DMS153 treated with DMSO at 0.1 percent for 48 hours (cell line): Measurements from ENCODE around the gene KANSL1L.

ENCODE experiments used
- DNase-seq: peaks from one replicate; lab custom pipeline; 2025; ENCODE audit not compliant: unreplicated experiment; lab: John Stamatoyannopoulos, UW

The KANSL1L gene

DNA sequence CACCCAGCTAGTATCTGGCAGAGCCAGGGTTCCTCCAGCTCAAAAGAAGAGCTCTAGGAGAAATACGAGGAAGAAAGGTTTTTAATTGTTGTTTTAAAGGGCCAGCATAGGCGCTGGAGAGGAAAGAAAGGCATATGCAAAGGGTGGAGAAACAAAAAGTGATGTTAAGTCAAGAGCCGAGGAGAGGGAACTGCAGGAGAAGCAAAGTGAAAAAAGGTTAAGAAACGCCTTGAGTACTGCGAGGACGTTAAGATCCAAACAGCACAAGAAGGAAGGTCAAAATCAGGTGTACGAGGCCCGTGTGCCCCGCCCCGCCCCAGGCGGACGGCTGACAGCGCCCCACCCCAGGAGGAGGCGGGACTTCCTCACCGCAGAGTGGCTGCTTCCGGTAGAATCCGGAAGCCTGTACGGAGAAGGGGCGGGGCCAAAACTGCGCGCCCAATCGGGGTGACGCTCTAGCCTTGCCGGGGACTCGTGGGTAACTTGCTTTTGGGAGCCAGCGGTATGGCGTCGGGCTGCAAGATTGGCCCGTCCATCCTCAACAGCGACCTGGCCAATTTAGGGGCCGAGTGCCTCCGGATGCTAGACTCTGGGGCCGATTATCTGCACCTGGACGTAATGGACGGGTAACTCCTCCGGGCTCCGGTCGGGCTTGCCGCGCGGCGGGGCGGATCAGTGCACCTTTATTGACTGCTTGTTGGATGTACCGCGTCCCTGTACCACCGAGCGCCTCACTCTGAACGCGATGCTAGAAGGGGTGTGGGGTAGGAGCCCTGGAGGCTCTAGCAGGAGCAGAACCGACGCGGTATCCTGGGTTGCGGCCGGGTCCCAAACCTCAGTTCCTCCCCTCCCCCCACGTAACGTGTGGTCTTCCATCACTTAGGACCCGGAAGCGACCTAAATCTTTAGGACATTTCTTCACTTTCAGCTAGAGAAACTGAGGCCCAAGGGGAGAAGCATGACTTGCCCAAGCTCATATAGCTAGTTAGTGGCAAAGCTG is 168.8 kb downstream of the KANSL1L start, which contains the start of gene RPE:
Gene RPE, plus strand, starts transcription at position 481 of the 1,000 bp plus-strand sequence. Its CDS starts 24 bp downstream, at position 505.
- peak; percentile 93 for DNase-seq

- DNase-seq, result no peak
Observed at GRCh38 chr2:210000464-210001324, 170.5 kb downstream of the KANSL1L start.

GRCh38 chr2:209998596-209998995 is 172.6 kb downstream of the KANSL1L start:
- DNase-seq, result no peak

DNA sequence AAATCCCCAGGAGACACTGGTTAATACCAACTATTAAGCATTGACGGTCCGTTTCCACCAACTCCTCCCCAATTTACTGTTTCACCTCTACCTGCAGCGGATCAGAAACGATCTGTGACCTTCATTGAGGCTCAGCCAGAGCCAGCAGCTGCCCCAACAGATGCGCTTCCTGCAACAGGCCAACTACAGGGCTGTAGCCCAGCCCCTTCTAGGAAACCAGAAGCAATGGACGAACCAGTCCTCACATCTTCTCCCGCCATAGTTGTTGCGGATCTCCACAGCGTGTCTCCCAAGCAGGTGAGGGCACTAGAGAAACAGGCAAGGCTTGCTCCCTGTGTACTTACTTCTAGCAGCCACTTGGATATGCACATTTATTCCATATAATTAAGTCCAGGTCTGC is 177.2 kb downstream of the KANSL1L start:
- DNase-seq, result no peak

GRCh38 chr2:209990838-209991237 is 180.4 kb downstream of the KANSL1L start:
- no peak for DNase-seq

GRCh38 chr2:209988010-209988409 is 183.2 kb downstream of the KANSL1L start:
- no peak for DNase-seq

DNA sequence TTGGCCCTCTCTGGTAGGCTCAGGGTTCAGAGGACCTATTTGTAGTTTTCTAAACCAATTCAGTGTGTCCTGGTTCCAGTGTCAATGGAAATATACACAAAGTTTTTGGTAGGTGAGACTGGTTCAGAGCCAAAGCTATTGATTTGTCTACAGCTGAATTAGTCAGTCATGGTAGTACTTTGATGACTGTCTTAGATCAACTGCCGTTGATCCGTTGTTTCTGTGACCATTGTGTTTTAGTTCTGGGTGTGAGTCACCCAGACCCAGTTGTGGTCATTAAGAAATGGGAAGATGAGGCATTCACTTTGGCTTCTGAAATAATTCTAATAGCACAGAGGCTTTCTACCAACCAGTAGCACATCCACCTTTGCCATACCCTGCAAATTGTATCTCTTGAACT is 184.8 kb downstream of the KANSL1L start:
- DNase-seq, result no peak

DNA sequence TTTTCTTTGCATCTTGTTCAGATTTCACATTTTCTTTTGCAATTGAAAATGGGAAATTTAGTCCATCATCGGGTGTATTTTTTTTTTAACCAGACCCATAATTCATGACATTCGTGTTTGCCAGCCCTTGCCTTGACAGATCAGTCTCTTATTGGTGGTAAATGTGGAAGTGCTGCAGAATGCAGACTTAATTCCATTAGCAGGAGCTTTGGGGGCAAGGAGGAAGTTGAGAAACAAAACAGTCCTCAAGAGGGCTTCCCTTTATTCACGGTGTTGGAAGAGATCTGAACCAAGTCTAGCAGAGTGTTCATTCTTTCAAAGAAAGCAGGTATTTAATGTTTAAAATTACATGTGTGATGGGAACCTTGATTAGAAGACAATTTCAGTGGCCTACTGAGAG is 185.3 kb downstream of the KANSL1L start:
- DNase-seq, result no peak

DNA sequence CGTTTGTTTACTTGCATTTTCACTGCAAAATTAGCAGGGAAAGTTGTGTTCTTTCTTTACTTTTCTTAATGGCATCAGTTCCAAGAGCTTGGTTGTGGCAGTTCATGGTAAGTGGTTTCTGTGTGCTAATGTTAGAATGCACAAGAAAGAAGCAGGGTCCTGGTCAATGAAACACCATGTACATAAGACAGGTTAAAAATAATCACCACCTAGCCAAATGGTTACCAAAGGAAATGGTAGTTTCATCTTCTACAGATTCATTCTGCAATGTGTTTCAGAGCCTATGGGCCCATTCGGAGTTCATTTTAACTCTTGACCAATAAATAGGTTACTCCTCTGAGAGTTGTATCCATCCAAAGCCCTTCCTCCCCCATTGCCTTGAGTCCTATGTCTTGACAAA is 186.9 kb downstream of the KANSL1L start:
- DNase-seq, result no peak

- peak; percentile 24 for DNase-seq
Observed at GRCh38 chr2:209977386-209978239, 193.6 kb downstream of the KANSL1L start.

DNA sequence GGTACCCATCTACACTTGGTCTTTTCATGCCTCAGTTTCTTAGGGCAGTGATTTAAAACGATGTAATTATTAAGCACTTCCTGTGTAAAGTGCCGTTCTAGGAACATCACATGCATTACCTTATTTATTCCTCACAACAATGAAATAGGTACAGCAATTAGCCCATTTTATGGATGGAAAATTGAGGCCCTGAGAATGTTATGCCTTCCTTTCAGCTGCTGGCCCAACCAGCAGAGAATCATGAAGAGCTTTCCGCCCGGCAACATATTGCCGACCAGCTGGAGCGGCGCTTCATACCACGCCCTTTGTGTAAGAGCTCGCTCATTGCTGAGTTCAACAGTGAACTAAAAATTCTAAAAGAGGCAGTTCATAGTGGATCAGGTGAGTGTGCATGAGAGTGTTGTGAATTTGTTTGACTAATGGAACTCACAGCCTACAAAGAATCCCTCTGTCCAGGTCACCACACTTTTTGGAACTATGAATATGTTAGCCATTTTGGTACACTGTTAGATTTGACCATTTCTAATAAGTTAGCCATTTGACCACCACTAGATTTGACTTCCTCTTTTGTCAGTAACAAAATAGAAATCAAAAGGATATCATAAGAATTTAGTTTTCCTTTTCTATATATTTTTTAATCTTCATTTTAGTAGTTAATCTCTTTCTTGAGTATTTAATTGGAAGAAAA is 194.4 kb downstream of the KANSL1L start:
- DNase-seq, result no peak

DNA sequence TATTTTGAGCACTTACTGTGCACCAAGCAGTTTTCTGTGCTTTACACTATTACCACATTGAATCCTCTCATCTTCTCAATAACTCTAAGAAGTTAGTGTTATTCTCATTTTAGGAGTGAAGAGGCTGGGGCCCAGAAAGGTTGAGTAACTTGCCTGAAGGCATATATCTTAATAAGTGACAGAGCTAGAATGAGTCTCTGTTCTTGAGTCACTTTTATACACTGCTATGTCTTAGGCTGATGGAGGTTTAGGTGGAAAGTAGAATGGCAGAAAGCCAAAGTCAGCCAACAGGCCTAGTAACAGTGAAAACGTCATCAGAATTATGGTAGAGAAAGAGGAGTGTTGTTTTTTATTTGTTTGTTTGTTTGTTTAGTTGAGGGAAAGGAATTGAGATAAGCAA is 196.6 kb downstream of the KANSL1L start:
- no peak for DNase-seq

DNA sequence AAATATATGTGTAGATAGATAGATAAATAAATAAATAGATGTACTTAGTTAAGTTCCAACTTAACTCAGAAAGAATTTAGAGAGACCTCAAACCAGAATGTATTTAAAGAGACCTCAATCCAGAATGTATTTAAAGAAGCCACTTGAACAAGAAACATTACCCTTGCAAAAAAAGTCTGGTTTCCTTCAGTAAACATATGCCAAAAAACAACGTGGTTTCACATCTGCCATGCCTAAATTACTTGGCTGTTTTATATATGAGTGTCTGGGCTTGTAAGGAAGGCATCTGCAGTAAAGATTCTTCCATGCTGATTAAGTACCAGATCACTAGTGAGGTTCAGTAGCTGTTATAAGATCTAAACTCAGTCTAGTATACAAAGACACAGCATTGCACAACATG is 197.9 kb downstream of the KANSL1L start:
- DNase-seq, result no peak
